22Rv1 (cell line): ENCODE measurements around the gene VRK3.

Experiments
- H3K27ac ChIP-seq: fragments of 450-650 bp; 2 replicates; pipeline ENCODE4 v1.5.1; 2017
- CTCF ChIP-seq: fragments of 450-650 bp; IDR thresholded peaks from 2 replicates; pipeline ENCODE4 v1.5.1; 2017; ENCODE audit warnings: mild to moderate bottlenecking
- ZFX ChIP-seq: fragments of 450-650 bp; IDR thresholded peaks from 2 replicates; pipeline ENCODE4 v1.6.1; 2017; ENCODE audit warnings: antibody characterized with exemption, borderline replicate concordance

VRK3 gene

DNA sequence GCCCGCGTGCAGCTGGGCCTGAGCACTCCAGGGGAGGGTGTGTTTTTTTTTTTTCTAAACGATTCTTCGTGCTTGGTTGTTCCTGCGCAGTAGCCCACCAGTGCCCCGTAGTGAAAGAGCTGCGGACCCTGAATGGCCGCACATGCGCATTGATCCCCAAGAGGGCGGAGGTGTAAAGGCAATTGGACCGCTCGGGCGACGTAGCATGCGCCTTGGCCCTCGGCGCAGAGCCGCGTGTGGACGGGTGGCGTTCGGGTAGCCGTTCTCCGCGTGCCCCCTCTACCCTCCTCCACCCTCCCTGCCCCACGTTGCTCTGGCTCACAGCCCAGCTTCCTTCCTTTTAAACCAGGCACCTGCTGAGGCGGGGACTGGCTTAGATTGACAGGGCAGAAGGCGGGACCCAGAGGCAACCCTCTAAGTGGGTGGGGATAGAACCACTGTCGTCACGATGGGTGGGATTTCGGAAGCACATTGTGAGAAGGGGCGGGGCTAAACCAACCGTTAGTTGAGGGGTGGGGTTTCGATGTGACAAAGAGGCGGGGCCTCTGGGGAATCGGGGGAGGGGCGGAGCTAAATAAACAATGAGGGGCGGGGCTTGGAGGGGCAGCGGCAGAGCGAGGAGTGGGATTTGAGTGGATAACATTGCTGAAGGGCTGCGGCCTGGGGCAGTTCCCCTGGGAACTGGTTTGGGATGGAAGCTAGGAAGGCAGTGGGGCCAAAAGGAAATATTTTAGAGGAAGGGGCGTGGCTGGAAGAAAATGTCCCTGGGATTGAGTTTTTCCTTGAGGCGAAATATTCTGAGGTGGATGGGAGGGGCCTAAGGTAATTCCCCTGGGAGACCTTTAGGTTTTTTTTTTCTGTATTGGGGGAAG is 95.3 kb downstream of the VRK3 start:
- H3K27ac ChIP-seq: peak overlapping the region; percentile 96
- TF ChIP-seq ZFX: no peak
- TF ChIP-seq CTCF: no peak

GRCh38 chr19:49929121-49929610 is 96.0 kb downstream of the VRK3 start, which contains the start of the genes ATF5 and NUP62:
Gene ATF5 (plus strand): TSS chr19:49929205. CDS start chr19:49930851, 1,646 bp downstream.
Gene NUP62 (minus strand): TSS chr19:49929504. CDS start chr19:49909807, 19,697 bp downstream.
- TF ChIP-seq CTCF (no peak), ZFX (no peak)
- H3K27ac ChIP-seq: peak within 1 kb of the TSS; percentile 96

DNA sequence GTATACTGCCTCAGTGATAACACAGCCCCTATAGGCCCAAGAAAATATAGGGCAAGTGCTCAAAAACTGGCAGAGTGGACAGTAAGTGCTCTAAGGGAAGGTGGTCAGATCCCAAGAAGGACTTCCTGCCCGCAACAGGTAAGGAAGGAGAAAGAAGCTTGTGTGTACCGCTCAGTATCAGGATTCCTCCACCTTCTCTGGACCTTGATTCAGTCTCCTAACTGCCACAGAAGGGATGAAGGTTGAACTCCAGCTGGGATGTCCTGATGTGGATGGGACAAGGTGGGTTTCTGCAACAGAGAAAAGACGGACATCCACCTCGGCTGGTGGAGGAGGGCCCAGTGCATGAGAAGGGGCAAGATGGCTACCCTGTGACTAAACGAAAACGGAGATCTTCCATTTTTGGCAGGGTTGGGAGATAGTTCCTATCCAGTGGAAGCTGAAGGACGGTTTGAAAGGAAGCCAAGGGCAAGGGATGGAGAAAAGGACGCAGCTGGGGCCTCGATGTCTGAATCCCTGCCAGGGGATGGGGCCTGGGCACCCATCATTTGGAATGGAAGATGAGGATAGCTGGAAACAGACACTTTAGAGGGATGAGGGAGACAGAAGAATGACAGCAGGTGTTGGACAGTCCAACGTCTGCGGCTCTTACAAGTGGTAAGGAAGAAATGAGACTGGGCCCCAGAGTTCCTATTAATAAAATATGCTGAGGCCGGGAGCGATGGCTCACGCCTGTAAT is 97.5 kb downstream of the VRK3 start:
- TF ChIP-seq ZFX (no peak), CTCF (no peak)
- H3K27ac ChIP-seq: peak overlapping the region; percentile 96

DNA sequence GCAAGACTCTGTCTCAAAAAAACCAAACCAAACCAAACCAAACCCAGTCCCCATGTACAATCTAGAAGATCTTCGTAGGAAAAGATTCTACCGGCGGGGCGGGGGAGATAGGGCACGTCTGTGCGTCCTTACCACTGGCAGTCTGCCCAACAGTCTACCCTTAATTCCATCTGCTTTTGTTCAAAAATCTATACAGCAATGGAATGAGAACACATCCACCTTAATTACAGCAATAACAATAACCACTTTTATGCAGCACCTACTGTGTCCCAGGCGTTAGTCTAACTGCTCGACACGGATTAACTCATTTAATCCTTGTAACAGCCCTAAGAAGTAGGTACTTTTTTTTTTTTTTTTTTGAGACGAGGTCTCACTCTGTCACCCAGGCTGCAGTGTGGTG is 98.7 kb downstream of the VRK3 start:
- no peak overlapping the region for H3K27ac ChIP-seq
- TF ChIP-seq ZFX (no peak), CTCF (no peak)
